WTC11 (cell line): ENCODE data around the gene PRCD. TPM values are rescaled to one million over a fixed set of nuclear protein-coding genes. Genes with fewer than 3 reads are reported as not detected.
A peak's percentile ranks its signal among the peaks of the same experiment; 100 is the strongest.

Source experiments
- ATAC-seq: fragments of 200-7000 bp; cut with Tn5 transposase; 2 replicates; pipeline ENCODE4 v1.10.0; 2021; ENCODE audit warnings: mild to moderate bottlenecking, moderate library complexity
- CTCF ChIA-PET: fragments of 300-600 bp; sonication (Branson Sonifier 250); formaldehyde crosslinking; loops from one replicate; lab custom pipeline; 2021; ENCODE audit warnings: antibody characterized with exemption; lab: Charles Lee
- POLR2A ChIA-PET: fragments of 350-600 bp; sonication (Branson Sonifier 250); formaldehyde crosslinking; loops from one replicate; lab custom pipeline; 2021; ENCODE audit warnings: antibody characterized with exemption; lab: Charles Lee
- DNase-seq: peaks from one replicate; pipeline ENCODE4 v3.0.0; 2021; ENCODE audit warnings: low spot score
- H3K27ac Mint-ChIP-seq: 2 replicates; pipeline ENCODE4 v1.8.0; 2021; ENCODE audit warnings: mixed read lengths
- H3K27me3 Mint-ChIP-seq: 2 replicates; pipeline ENCODE4 v1.8.0; 2021; ENCODE audit warnings: low read depth, mild to moderate bottlenecking, moderate library complexity, mixed read lengths
- H3K36me3 Mint-ChIP-seq: 2 replicates; pipeline ENCODE4 v1.8.0; 2021; ENCODE audit warnings: mixed read lengths
- H3K4me1 Mint-ChIP-seq: 2 replicates; pipeline ENCODE4 v1.8.0; 2022; ENCODE audit warnings: mixed read lengths
- H3K4me3 Mint-ChIP-seq: 2 replicates; pipeline ENCODE4 v1.8.0; 2021; ENCODE audit warnings: mild to moderate bottlenecking, moderate library complexity, mixed read lengths
- H3K9me3 Mint-ChIP-seq: 2 replicates; pipeline ENCODE4 v1.8.0; 2021; ENCODE audit warnings: mixed read lengths
- ATF1 ChIP-seq: sonication (generic); formaldehyde crosslinking; IDR thresholded peaks from 2 replicates; pipeline ENCODE4 v1.8.1; 2023; ENCODE audit warnings: mild to moderate bottlenecking, moderate library complexity, missing genetic modification reagents
- EMX1 ChIP-seq: fragments of 250-450 bp; sonication (Bioruptor Pico); IDR thresholded peaks from 2 replicates; pipeline ENCODE4 v1.8.0; 2021; ENCODE audit warnings: mild to moderate bottlenecking
- GABPB1 ChIP-seq: sonication (generic); formaldehyde crosslinking; IDR thresholded peaks from 2 replicates; pipeline ENCODE4 v1.8.1; 2023; ENCODE audit warnings: mild to moderate bottlenecking, missing genetic modification reagents
- HMGA2 ChIP-seq: fragments of 250-450 bp; sonication (Bioruptor Pico); IDR thresholded peaks from 2 replicates; pipeline ENCODE4 v1.4.0; 2021; ENCODE audit warnings: mild to moderate bottlenecking, moderate library complexity
- JAZF1 ChIP-seq: fragments of 250-450 bp; sonication (Bioruptor Pico); IDR thresholded peaks from 2 replicates; pipeline ENCODE4 v1.9.0; 2021; ENCODE audit warnings: moderate library complexity, mild to moderate bottlenecking, inconsistent platforms
- NFATC4 ChIP-seq: fragments of 250-450 bp; sonication (Bioruptor Pico); IDR thresholded peaks from 2 replicates; pipeline ENCODE4 v1.9.0; 2021; ENCODE audit warnings: mild to moderate bottlenecking
- OVOL2 ChIP-seq: fragments of 250-450 bp; sonication (Bioruptor Pico); IDR thresholded peaks from 2 replicates; pipeline ENCODE4 v1.9.0; 2021; ENCODE audit warnings: mild to moderate bottlenecking, borderline replicate concordance
- TEAD1 ChIP-seq: sonication (generic); formaldehyde crosslinking; IDR thresholded peaks from 2 replicates; pipeline ENCODE4 v1.8.0; 2022; ENCODE audit warnings: mild to moderate bottlenecking, missing genetic modification reagents
- ZNF138 ChIP-seq: sonication (generic); formaldehyde crosslinking; conservative IDR thresholded peaks from 2 replicates; pipeline ENCODE4 v1.8.1; 2022; ENCODE audit warnings: mild to moderate bottlenecking, moderate library complexity, missing genetic modification reagents
- ZNF416 ChIP-seq: fragments of 250-450 bp; sonication (Bioruptor Pico); IDR thresholded peaks from 2 replicates; pipeline ENCODE4 v1.9.0; 2021; ENCODE audit warnings: mild to moderate bottlenecking, inconsistent platforms
- ZNF671 ChIP-seq: fragments of 250-450 bp; sonication (Bioruptor Pico); IDR thresholded peaks from 2 replicates; pipeline ENCODE4 v1.8.0; 2021; ENCODE audit warnings: mild to moderate bottlenecking
- total RNA-seq: library from RNA; stranded (reverse); gene quantifications from 3 replicates; pipeline ENCODE4 v1.2.3, GENCODE V29; 2021
- TF ChIP-seq, protein P1 (sequence below): sonication (generic); formaldehyde crosslinking; IDR thresholded peaks from 2 replicates; pipeline ENCODE4 v1.8.1; 2023; ENCODE audit warnings: mild to moderate bottlenecking, missing genetic modification reagents
- TF ChIP-seq, protein P2 (sequence below): fragments of 250-450 bp; sonication (Bioruptor Pico); IDR thresholded peaks from 2 replicates; pipeline ENCODE4 v2.1.2; 2022; ENCODE audit warnings: mild to moderate bottlenecking, moderate library complexity
- TF ChIP-seq, protein P3 (sequence below): fragments of 200-600 bp; IDR thresholded peaks from 2 replicates; pipeline ENCODE4 v1.8.0; 2022; ENCODE audit warnings: antibody characterized with exemption

Gene PRCD
- total RNA-seq, 1 experiment from 2014 or later, result 2.7 TPM

DNA sequence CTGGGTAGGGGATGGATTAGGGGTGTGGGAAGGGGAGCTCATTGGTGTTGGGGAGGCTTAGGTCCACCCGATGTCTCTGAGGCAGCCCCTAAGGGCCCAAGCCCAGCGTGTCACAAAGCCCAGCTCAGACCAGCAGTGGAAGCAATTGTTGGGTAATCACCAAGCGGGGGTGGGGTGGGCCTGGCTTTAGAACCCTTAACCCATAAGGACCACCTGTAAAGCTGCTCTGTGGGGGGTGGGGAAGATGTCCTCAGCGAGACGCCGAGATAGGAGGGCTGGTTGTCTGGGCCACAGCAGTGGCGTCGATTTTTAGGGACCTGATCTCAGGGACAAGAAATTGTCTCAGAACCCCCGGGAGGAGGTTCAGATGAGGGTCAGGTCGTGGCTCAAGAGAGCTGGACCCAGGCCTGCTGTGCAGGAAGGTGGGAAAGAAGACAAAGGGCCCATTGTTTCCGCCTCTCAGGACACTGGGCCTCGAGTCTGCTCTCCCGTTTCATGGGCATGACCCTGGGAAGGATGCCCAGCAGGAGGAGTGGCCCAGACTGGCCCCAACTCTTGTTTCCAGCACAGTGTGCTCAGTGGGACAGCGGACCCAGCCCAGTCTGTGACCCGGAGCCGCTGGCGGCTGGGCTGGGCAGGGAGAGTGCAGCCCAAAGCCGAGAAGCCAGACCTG lies 29.9 kb downstream of the PRCD start:
- no peak for ATAC-seq
- no peak for DNase-seq
- CTCF ChIA-PET, result interaction anchor here (0.6 to 4.8 kb wide), 7 partner anchors 10 to 112 kb away, joined by 3 to 45 read pairs (median 5); no protein-coding TSS in a partner anchor
- Mint-ChIP-seq H3K27me3 (no peaks in the 10 kb centered on the region), H3K36me3 (peaks cover 20% of the 10 kb centered on the region), H3K9me3 (no peaks in the 10 kb centered on the region), H3K4me3 (no peak overlapping the region), H3K27ac (no peak overlapping the region), H3K4me1 (peaks cover 36% of the 10 kb centered on the region)
- POLR2A ChIA-PET, result interaction anchor here (0.5 to 1.0 kb wide), 3 partner anchors 13 to 734 kb away, joined by 3 to 5 read pairs (median 3); no protein-coding TSS in a partner anchor
- TF ChIP-seq EMX1 (CRISPR knock-in tag) (no peak), ZNF671 (no peak), HMGA2 (CRISPR knock-in tag) (no peak)

DNA sequence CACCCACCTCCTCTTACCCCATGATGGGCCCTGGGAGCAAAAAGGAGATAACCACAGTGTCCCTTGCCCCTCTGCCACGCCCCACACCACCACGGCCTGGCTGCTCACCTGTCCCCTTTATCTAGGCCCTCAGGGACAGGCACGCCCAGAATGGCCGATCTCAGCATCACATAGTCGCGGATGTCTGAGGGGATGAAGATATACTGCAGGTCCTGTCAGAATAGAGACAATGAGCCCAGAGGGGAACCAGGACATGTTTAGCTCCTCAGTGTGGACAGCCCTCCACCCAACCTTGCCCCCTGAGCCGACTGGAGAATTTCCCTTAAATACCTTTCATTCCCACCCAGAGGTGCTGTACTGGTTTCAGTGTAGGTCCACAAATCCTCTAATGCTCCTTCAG lies 30.6 kb downstream of the PRCD start:
- Mint-ChIP-seq H3K4me3 (no peak overlapping the region), H3K27ac (no peak overlapping the region), H3K4me1 (peaks cover 33% of the 10 kb centered on the region), H3K36me3 (peaks cover 13% of the 10 kb centered on the region), H3K27me3 (no peaks in the 10 kb centered on the region), H3K9me3 (no peaks in the 10 kb centered on the region)
- ChIA-PET CTCF (interaction anchor here (1.3 to 3.0 kb wide), 4 partner anchors 9 to 111 kb away, joined by 4 to 16 read pairs (median 4); no protein-coding TSS in a partner anchor), POLR2A (interaction anchor here (1.0 kb wide), 1 partner anchor 13 kb away, joined by 3 read pairs; no protein-coding TSS in a partner anchor)
- TF ChIP-seq, protein P1, sequence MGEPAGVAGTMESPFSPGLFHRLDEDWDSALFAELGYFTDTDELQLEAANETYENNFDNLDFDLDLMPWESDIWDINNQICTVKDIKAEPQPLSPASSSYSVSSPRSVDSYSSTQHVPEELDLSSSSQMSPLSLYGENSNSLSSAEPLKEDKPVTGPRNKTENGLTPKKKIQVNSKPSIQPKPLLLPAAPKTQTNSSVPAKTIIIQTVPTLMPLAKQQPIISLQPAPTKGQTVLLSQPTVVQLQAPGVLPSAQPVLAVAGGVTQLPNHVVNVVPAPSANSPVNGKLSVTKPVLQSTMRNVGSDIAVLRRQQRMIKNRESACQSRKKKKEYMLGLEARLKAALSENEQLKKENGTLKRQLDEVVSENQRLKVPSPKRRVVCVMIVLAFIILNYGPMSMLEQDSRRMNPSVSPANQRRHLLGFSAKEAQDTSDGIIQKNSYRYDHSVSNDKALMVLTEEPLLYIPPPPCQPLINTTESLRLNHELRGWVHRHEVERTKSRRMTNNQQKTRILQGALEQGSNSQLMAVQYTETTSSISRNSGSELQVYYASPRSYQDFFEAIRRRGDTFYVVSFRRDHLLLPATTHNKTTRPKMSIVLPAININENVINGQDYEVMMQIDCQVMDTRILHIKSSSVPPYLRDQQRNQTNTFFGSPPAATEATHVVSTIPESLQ, result no peak
- DNase-seq (no peak), ATAC-seq (no peak)

DNA sequence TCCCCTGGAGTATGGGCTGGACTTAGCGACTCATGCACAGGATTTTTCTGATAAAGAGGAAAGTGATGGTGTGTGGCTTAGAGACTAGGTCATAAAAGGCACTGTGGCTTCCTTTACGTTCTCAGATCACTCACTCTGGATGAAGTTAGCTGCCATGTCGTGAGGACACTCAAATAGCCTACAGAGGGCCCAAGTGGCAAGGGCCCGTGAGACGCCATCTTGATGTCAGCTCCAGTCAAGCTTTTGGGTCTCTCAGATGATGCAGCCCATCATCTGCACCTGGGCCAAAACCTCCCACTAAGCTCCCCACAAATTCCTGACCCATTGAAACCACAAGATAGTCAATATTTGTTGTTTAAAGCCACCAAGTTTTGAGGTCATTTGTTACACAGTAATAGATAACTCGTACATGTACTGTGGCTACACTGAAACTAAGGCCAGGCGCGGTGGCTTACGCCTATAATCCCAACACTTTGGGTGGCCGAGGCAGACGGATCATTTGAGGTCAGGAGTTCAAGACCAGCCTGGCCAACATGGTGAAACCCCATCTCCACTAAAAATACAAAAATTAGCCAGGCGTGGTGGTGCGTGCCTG lies 31.1 kb downstream of the PRCD start:
- Mint-ChIP-seq H3K4me3 (no peak overlapping the region), H3K27me3 (no peaks in the 10 kb centered on the region), H3K9me3 (no peaks in the 10 kb centered on the region), H3K4me1 (peaks cover 29% of the 10 kb centered on the region), H3K36me3 (peaks cover 8% of the 10 kb centered on the region; the same call in 1 of the 2 replicates), H3K27ac (no peak overlapping the region)
- CTCF ChIA-PET, result interaction anchor here (1.3 to 3.1 kb wide), 5 partner anchors 9 to 111 kb away, joined by 4 to 16 read pairs (median 5); no protein-coding TSS in a partner anchor
- no peak for DNase-seq
- POLR2A ChIA-PET, result no interaction called here
- ATAC-seq, result no peak
- TF ChIP-seq GABPB1, result peak; percentile 28; the same call in 1 of the 2 replicates
- TF ChIP-seq, protein P2, sequence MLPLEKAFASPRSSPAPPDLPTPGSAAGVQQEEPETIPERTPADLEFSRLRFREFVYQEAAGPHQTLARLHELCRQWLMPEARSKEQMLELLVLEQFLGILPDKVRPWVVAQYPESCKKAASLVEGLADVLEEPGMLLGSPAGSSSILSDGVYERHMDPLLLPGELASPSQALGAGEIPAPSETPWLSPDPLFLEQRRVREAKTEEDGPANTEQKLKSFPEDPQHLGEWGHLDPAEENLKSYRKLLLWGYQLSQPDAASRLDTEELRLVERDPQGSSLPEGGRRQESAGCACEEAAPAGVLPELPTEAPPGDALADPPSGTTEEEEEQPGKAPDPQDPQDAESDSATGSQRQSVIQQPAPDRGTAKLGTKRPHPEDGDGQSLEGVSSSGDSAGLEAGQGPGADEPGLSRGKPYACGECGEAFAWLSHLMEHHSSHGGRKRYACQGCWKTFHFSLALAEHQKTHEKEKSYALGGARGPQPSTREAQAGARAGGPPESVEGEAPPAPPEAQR (CRISPR knock-in tag), result no peak

DNA sequence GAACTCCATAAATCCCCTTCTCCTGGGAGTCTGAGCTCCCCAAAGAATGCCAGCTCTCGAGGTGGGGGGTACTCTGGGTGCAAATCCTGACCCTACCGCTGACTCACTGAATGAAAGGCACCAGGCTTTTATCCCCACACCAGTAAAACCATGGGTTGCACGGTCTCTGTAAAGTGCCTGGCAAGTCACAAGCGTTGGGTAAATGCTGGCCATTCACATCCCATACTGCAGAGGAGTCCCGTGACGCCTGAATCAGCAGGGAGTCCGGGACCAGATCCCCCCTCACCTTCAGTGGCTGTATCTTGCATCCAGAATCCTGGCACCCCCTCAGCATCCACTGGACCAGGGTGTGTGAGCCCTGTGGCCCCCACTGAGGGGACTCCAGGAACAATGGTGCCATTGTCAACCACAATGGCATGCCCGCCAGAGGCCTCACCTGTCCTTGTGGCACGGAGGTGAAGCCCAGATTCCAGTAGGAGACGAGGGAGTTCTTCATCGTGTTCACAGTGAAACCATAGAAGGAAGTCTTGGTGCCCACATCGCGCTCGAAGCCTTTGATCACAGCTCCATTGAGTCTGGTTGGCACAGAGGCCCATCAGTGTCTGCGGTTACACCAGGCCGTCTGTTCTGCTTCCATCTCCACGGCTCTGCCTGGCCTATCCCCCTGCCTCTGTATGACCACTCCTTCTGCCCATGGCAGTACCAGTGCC lies 32.5 kb downstream of the PRCD start:
- Mint-ChIP-seq H3K27me3 (no peaks in the 10 kb centered on the region), H3K9me3 (no peaks in the 10 kb centered on the region), H3K27ac (no peak overlapping the region), H3K36me3 (peaks cover 4% of the 10 kb centered on the region; the same call in 1 of the 2 replicates), H3K4me1 (peaks cover 17% of the 10 kb centered on the region), H3K4me3 (no peak overlapping the region)
- DNase-seq (no peak), ATAC-seq (no peak)
- ChIA-PET CTCF (interaction anchor here (0.6 to 3.1 kb wide), 2 partner anchors 26 to 52 kb away, joined by 3 to 10 read pairs; no protein-coding TSS in a partner anchor), POLR2A (no interaction called here)
- TF ChIP-seq JAZF1 (CRISPR knock-in tag) (no peak), NFATC4 (no peak), HMGA2 (CRISPR knock-in tag) (no peak), ZNF416 (no peak), OVOL2 (CRISPR knock-in tag) (no peak), ATF1 (CRISPR knock-in tag) (no peak), TEAD1 (CRISPR knock-in tag) (no peak), ZNF138 (CRISPR knock-in tag) (no peak)
- TF ChIP-seq, protein P1, result no peak
- TF ChIP-seq, protein P3, sequence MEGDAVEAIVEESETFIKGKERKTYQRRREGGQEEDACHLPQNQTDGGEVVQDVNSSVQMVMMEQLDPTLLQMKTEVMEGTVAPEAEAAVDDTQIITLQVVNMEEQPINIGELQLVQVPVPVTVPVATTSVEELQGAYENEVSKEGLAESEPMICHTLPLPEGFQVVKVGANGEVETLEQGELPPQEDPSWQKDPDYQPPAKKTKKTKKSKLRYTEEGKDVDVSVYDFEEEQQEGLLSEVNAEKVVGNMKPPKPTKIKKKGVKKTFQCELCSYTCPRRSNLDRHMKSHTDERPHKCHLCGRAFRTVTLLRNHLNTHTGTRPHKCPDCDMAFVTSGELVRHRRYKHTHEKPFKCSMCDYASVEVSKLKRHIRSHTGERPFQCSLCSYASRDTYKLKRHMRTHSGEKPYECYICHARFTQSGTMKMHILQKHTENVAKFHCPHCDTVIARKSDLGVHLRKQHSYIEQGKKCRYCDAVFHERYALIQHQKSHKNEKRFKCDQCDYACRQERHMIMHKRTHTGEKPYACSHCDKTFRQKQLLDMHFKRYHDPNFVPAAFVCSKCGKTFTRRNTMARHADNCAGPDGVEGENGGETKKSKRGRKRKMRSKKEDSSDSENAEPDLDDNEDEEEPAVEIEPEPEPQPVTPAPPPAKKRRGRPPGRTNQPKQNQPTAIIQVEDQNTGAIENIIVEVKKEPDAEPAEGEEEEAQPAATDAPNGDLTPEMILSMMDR, result no peak
